ENCODE measurements around the gene SMYD1.

Gene SMYD1

DNA sequence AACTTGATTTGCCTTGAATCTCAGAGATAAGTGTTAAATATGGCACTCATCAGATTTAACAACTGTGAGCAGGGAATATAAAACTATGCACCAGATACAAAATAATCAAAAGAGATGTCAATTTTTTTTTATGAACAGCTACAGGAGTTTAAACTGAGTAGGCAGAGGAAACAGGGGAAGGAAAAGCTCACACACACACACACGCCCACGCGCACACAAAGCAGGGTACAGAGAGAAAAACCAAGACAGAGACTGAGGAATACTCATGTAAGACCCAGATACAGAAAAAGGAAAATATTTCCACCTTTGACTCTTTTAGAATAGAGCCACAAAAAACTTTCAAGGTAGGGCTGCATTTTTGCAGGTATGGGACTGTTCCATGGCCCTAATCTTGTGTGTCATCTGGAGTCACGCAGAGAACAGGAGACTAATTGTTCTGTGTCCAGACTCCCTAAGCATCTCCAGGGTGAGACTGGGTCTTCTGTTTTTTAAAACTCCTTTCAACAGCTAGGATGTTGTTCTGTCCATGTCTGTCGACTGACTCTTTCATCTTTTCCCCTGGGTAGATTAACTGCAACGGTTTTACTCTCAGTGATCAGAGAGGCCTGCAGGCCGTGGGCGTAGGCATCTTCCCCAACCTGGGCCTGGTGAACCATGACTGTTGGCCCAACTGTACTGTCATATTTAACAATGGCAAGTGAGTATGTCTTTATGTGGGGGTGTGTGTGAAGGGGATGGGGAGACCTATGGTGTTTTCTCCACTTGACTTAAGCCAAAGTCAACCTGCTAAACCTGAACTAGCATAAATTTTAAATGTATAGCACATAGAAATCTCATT is 23.0 kb downstream of the SMYD1 start:
- DNase-seq (ENCODE audit: low read depth), result no peak

DNA sequence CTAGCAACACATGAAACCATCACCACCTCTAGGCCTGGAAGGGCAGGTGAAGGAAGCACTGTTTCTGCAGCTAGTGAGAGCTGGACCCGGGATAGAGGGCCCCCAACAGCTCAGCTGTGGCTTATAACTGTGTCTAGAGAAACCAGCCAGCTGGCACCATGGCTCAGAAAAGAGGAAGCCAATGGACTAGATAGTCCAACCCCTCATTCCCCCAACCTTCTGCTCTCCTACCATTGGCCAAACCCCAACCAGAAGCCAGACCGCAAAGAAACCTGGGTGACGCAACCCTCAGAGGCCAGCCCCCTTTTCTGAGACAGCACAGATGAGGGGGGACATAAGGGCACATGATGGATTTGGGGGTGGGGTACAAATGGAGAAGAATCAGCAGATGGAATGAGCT is 24.3 kb downstream of the SMYD1 start:
- DNase-seq (ENCODE audit: low read depth), result no peak

DNA sequence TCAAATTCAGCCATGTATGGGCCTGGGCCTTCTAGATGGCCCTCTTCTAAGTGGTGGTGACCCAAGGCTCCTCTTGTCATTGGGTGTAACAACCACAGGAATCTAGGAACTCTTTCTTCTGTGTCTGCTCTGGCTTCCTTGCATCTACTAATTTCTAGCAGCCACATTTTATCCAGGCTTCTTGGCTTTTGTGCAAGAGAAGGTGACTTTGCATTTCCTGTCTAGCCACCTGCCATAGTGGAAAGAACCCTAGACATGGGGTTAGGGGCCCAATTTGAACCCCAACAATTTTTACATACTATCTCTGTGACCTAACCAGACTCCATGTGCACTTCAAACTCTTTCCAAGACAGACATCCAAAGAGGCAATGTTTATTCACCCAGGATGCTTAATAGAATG is 25.1 kb downstream of the SMYD1 start:
- DNase-seq (ENCODE audit: low read depth), result no peak

DNA sequence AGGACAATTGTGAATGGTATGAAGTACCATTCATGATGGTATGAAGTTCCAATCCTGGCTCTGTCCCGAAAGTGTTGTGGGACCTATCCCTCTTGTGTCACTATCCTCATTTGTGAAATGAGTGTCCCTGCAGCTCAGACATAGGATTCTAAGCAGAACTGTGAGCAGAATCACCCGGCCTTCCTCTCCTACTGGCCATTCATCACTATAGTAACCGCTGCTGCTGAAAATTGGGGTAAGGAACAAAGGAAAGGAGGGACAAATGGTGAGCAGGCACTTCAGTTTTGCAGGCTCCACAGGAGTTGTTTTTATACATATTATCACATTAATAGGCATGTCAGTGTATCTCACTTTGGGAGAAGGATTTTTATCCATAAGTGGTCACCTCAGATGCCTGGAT is 27.4 kb downstream of the SMYD1 start:
- DNase-seq (ENCODE audit: low read depth), result no peak

GRCh38 chr2:88096708-88097107 is 29.1 kb downstream of the SMYD1 start:
- DNase-seq (ENCODE audit: low read depth), result no peak

DNA sequence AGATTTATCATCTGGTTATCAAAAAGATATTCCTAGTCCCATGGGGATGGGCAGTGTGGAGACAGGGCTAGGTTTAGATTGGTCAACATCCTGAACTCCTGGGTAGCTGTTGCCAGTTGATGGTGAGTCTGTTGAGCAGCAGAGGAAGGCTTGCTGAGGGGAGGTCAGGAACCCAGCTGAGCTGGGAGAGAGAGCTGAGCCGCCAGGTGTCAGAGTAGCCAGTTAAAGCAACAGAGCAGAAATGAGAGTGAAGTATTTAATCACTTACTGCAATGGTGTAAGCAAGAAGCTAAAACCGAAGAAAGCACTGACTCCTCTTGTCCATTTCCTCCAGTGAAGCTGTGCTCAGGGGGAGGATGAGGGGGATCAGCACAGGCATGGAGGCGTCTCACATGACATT is 29.6 kb downstream of the SMYD1 start:
- DNase-seq (ENCODE audit: low read depth), result no peak

- DNase-seq (ENCODE audit: low read depth), result no peak
Measured at GRCh38 chr2:88097891-88098557, 30.4 kb downstream of the SMYD1 start.

DNA sequence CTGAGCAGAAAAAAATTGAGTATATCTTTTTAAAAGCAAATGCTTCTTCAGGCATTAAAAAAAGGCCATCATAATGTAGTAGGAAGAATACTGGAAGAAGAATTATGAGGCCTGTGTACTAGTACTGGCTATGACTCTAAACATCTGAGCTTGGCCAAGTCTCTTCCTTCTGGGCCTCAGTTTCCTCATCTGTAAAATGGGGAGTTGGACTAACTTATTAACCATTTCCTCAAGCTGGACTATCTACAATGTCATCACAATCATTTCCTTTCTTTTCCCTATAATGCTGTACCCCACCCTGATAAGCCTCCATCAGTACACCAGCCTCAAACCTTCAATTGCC is 30.9 kb downstream of the SMYD1 start:
- DNase-seq (ENCODE audit: low read depth), result no peak

DNA sequence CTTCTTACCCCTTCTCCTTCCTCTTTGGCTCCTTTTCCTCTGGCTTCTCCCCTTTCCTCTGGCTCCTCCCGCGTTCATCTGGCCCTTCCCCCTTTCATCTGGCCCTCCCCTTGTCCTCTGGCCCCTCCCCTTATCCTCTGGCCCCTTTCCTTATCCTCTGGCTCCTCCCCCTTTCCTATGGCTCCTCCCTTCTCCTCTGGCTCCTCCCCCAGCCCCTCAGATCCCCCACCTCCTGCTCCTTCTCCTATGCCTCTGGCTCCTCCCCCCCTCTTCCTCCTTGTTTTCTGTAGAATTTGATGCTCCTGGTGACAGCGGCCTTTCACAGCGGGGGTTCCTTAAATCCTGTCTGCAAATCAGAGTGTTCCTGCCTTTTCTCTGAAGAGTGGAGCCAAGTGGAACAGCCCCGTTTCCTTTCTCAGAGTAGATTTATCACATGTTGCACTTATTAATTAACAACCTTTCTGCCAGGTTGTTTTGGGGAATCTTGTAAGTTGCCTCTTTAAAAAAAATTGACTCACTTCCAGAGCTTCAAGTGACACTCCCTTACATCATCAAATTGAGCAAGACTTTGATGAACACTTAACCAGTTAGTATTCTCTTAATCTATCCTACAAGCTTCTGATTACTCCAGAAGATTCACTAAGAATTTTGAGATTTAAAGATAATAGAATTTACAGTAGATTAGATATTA is 32.3 kb downstream of the SMYD1 start:
- DNase-seq (ENCODE audit: low read depth), result no peak

- DNase-seq (ENCODE audit: low read depth), result no peak
Measured at GRCh38 chr2:88100489-88100858, 32.8 kb downstream of the SMYD1 start.

- no peak for DNase-seq (ENCODE audit: low read depth)
Measured at GRCh38 chr2:88108796-88109195, 41.2 kb downstream of the SMYD1 start.

DNA sequence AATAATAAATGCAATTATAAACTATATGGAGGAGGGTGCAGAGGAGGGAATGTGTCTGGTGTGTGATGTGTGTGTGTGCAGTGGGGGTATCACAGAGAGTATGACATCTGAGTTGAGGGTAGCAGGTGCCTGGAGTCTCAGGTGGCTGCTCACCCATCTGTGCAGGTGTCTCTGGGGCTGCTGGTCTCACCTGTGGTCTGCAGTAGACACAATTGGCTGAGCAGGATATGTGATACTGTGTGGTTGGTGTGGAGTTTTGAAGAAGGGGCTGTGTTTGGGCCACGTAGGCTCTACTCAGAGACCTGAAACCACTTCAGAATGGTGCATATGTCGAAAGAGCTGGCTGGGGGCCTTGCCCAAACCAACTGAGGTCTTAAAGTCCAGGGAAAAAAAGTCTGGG is 43.2 kb downstream of the SMYD1 start:
- DNase-seq (ENCODE audit: low read depth), result no peak

DNA sequence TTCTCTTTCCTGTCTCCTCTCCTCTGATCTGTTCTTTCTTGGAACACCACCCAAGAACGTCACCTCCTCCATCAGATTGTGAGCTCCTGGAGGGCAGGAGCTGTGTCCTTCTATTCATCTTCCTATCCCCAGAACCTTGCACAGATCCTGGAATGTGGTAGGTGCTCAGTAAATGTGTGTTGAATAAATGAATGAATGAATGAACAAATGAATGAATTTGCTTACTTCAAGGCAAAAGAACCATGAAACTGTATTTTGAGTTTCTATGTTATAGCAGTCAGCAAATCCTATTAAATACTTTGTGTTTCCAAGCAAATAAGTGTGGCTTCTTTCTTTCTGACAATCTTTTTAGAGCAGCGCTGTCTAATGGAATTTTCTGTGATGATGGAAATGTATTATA is 45.4 kb downstream of the SMYD1 start:
- no peak for DNase-seq (ENCODE audit: low read depth)

- no peak for DNase-seq (ENCODE audit: low read depth)
Measured at GRCh38 chr2:88114889-88115288, 47.3 kb downstream of the SMYD1 start.

DNA sequence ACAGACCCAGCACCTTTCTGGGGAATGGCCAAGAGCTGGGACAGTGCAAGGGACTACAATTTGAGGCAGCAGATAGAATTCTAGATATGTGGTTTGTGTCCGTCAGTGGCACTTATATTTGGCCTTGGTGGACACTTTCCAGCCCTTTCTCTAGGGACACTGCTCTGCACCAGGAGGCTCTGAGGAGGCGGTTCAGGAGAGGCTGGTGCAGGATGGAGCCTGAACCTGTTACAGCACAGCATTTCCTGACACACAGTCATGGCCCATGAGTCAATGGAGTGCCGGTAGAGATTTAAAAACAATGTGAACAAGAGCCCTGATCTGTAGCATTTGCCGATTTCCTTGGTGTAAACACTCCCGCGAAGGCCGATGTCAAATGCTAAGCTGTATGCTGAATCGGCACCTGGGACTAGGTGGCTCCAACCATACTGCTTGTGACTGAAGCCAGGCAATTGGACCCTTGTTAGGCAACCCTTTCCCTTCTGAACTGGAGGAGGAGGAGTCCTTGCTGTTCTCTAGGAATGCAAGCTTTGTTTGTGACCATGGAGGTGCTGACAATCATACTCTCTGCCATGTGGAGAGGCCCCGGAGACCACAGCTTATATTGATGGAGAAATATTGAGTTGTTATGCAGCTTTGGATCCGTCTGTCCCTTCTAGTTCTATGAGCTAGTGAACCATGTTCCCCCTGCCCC is 48.3 kb downstream of the SMYD1 start:
- DNase-seq (ENCODE audit: low read depth), result no peak

DNA sequence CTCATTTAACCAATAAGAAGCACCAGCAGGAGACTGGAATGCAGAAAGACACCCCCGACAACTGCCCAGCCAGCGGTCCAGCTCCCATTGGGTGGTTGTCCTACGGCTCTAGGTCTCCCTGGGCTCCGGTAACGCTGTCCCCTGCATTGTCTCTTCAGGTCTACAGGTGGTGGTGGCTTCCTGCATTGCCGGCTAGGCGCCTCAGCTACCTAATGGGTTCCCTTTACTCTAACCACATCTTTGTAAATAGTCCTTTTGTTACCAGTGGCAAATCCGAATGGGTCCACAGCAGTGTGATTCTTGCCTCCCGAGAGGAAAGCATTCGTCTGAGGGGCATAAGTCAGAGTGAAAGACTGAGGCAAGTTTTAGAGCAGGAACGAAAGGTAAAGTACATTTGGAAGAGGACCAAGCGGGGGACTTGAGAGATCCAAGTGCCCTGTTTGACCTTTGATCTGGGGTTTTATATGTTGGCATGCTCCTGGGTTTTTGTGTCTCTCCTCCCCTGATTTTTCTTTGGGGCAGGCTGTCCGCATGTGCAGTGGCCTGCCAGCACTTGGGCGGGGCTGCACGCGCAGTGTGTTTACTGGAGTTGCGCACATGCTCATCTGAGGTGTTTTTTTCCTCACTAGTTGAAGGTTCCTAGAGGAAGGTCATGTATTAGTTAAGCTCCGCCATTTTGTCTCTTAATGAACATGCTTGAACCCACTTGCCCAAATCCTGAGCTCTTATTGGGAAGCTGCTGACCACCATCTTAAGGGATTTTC is 49.2 kb downstream of the SMYD1 start:
- no peak for DNase-seq (ENCODE audit: low read depth)

- no peak for DNase-seq (ENCODE audit: low read depth)
Measured at GRCh38 chr2:88117973-88118372, 50.3 kb downstream of the SMYD1 start.

- DNase-seq (ENCODE audit: low read depth), result no peak
Measured at GRCh38 chr2:88121678-88122077, 54.1 kb downstream of the SMYD1 start.

DNA sequence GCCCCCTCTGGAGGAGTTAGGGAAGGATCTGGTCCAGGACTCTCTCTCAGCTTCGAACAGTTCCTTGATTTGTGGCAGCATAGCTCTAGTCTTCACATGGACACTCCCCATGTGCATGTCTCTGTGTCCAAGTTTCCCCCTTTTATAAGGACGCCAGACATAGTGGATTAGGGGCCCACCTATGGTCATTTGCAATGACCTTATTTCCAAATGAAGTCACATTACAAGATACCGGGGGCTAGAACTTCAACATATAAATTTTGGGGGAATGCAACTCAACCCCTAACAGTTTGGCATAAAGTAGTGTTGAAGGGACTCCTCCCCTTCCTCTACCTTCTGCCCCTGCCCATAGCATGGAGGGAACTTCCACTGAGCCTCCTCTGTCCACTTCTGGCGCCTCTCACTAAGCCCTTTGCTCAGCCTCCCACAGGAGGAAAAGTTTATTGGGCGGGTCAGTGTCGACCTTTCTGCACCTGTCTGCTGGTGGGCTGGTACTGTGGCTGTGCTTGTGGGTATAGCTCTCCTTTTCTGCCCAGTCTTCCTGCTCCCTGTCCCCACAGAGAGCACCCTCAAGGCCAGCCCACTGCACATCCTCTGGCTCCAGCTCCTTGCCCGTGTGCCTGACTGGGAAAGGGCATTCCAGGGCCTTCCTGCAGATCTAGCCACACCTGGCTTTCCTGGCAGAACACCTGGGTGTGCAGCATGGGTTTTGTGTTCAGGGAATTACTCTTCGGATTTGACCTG is 54.7 kb downstream of the SMYD1 start:
- DNase-seq (ENCODE audit: low read depth), result no peak

DNA sequence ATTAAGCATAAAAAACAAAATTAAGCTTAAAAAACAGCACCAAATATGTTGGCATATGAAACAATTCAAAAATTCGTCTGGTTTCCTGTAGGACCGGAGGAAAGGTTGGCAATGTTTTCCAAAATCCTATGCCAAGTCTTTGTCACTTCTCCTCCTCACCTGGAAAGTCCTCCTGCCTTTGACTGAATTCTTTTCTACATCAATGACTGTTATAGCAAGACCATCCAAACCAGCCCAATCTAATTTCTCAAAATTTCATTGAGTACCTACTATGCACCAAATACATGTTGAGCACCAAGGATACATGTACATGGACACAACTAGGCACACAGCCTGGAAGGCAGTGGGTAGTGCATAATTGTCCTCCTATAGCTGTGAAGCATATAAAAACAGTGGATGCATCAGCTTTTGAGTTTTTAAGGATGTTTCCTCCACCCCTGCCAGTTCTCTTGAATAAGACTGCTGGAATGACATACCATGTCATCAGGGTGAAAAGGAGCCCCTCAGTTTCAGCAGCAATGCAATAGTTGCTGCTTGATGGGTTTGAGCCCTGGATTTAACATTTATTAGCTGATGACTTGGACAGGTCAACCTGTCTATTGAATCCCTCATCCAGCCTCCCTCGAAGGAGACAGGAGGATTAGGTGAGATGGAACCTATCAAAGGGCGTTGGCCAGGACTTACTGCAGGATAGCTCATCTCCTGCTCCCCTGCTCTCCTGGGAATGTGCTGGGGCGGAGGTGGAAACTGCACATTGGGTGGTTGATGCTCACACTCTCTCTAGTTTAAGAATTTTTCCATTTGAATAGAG is 55.7 kb downstream of the SMYD1 start:
- DNase-seq (ENCODE audit: low read depth), result no peak

Measured in activated T-helper 9 cell treated with anti-CD3 and anti-CD28 coated beads, Interleukin-2, amount 50 U/mL, for 16 hours (primary cell).